HG03354 (cell line): ENCODE results near the gene ZNRD2.
"Not testable (repeated sequence)": the region's sequence is repeated elsewhere in the genome, so short reads cannot be mapped to it uniquely, and the experiment has no call there.

ENCODE experiments used
- ATAC-seq: cut with Tn5 transposase; IDR thresholded peaks from one replicate; pipeline ENCODE4 v1.9.1; 2021; ENCODE audit warnings: mild to moderate bottlenecking; ENCODE audit not compliant: unreplicated experiment, poor library complexity, severe bottlenecking

ZNRD2 gene, protein sequence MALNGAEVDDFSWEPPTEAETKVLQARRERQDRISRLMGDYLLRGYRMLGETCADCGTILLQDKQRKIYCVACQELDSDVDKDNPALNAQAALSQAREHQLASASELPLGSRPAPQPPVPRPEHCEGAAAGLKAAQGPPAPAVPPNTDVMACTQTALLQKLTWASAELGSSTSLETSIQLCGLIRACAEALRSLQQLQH

DNA sequence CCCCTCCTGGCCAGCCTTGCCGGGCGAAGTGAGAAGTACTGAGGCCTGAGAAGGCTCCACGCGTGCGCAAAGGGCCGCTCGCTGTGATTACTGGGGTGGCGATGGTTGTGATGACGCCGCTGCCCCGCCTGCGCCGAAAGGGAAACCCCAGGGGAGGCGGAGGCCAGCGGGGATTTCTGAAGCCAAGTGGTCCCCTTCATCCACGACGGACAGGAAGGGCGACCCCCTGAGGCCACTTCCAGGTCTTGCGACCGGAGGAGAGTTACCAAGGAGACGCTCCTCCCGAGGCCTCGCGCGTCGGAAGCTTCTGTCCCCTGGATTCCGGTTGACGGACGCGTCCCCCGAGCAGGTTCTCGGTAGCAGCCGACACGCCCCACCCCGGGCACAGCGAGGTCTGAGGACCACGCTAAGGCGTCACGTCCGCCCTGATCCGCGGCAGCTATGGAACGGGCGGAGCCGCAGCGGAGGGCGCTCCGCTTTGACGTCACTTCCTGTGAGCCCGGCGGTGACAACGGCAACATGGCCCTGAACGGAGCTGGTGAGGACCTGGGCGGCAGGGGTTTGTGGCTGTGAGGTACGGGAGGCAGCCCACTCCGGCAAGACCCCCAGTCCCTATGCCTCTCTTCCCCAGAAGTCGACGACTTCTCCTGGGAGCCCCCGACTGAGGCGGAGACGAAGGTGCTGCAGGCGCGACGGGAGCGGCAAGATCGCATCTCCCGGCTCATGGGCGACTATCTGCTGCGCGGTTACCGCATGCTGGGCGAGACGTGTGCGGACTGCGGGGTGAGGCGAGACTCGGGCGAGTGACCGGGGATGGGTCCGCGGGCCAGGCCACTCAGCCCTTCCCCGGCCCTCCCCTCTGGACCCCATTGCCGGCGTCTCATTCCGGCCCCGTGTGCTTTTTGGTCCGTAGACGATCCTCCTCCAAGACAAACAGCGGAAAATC, at the start of gene ZNRD2:
Gene ZNRD2 (plus strand): TSS at position 505 of the 946 bp plus-strand sequence. CDS start 15 bp downstream, at position 520.
- ATAC-seq: peak; percentile 69

- ATAC-seq: not testable (repeated sequence)
Measured at GRCh38 chr11:65521777-65522521, 48.3 kb upstream of the ZNRD2 start.

DNA sequence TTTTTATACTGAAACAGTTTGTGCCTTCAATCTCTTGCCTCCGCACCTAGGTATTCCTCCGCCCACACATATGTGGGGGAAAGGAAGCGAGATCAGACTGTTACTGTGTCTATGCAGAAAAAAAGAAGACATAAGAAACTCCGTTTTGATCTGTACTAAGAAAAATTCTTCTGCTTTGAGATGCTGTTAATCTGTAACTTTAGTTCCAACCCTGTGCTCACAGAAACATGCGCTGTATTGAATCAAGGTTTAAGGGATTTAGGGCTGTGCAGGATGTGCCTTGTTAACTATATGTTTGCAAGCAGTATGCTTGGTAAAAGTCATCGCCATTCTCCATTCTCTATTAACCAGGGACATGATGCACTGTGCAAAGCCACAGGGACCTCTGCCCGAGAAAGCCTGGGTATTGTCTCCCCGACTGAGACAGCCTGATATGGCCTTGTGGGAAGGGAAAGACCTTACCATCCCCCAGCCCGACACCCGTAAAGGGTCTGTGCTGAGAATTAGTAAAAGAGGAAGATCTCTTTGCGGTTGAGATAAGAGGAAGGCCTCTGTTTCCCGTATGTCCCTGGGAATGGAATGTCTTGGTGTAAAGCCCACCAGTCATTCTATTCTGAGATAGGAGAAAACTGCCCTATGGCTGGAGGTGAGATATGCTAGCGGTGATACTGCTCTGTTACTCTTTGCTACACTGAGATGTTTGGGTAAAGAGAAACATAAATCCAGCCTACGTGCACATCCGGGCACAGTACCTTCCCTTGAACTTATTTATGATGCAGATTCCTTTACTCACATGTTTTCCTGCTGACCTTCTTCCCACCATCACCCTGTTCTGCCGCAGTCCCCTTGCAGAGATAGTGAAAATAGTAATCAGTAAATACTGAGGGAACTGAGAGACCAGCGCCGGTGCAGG, 47.3 kb upstream of the ZNRD2 start:
- ATAC-seq: not testable (repeated sequence)

- ATAC-seq: not testable (repeated sequence)
Measured at GRCh38 chr11:65523631-65523968, 46.7 kb upstream of the ZNRD2 start.

DNA sequence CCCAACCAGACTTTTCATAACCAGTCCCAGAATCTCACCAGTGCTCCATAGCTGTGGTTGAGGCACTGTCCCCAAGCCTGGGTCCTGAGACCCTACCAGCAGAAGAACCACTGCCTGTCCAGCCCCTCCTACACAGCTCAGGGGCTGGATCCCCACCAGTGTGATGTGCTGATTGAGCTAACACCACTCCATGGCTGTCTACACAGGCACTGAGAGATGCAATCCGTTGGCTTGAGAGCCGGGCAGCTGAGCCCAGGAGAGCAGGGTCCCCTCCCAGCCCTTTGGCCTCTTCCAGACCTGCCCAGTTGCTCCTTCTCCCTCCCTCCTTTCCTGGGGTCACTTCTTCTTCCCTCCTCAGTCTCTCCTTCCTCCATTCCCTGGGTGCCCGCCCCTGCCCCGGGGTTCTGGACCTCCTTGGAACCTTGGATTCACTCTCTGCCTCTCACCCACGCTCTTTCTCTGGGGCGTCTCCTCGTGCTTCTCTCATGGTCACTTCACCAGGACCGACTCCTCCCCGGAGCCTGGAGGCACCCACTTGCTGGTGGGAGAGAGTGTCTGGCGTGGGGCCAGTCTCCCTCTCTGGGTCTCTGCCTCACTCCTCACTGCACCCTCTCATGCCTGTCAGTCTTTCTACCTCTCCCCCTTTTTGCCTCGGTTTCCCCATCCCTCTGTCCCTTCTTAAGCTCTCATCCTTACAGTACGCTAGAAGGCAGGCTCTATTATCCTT, 46.1 kb upstream of the ZNRD2 start:
- ATAC-seq: peak; percentile 11

- peak; percentile 67 for ATAC-seq
Measured at GRCh38 chr11:65524741-65525545, 45.3 kb upstream of the ZNRD2 start, which contains the start of gene SCYL1. SCYL1 (plus strand) TSS chr11:65525083; CDS start chr11:65525154, 71 bp downstream.

DNA sequence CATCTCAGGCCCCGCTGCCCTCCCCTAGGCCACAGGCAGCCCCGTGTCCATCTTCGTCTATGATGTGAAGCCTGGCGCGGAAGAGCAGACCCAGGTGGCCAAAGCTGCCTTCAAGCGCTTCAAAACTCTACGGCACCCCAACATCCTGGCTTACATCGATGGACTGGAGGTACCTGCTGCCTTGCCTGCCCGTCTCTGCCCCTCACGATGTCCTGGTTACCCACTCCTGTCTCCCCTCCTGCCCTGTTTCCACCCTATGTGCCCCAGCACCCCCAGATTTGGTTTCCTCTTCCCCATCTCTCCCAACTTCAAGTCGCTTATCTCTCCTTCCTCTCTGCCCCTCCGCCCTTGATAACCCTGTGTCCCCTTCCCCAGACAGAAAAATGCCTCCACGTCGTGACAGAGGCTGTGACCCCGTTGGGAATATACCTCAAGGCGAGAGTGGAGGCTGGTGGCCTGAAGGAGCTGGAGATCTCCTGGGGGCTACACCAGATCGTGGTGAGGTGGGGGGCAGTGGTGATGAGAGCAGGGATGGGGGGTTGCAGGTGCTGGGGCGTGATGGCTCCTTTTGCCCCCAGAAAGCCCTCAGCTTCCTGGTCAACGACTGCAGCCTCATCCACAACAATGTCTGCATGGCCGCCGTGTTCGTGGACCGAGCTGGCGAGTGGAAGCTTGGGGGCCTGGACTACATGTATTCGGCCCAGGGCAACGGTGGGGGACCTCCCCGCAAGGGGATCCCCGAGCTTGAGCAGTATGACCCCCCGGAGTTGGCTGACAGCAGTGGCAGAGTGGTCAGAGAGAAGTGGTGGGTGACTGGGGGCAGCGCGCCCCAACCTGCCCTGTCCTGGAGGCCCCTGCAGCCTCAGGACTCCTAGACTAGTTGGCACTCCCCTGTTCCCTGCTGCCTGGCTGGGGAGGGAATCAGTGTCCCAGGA, 44.5 kb upstream of the ZNRD2 start:
- no peak for ATAC-seq

DNA sequence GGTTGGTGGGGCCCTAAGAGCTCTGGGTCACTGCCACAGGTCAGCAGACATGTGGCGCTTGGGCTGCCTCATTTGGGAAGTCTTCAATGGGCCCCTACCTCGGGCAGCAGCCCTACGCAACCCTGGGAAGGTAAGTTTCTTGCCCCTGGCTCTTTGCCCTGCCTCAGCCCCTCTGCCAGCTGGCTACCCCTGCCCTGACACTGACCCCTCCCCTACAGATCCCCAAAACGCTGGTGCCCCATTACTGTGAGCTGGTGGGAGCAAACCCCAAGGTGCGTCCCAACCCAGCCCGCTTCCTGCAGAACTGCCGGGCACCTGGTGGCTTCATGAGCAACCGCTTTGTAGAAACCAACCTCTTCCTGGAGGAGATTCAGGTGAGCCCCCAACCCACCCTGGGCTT, 43.5 kb upstream of the ZNRD2 start:
- ATAC-seq: no peak

- no peak for ATAC-seq
Measured at GRCh38 chr11:65528819-65529350, 41.4 kb upstream of the ZNRD2 start.

DNA sequence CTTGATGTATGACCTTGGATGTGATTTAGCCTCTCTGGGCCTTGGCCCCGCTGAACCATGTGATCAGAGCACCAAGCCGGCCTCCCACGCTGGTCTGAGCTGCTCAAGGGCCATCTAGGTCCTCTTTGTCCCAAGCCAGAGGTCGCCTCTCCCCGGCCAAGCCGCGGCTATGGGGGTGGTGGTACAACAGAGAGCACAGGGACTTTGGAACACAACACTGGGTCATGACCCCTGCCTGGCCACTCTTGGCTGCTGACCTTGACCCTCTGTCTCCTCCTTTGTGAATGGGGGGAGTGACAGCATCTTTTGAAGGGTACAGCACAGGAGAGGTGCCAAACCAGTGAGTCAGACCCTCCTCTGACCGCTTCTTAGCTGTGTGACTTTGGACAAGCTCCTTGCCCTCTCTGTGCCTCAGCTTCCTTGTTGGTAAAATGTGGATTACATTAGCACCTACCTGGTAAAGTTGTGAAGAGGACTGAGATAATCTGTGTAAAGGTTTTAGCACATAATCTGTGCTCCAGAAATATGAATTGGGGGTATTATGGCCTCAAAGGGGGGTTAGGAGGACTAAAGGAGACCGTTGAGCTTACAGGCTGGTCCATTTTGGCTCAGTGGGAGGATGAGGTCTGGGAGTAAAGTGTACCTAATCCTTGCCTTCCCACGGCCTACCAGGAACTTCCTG, 40.7 kb upstream of the ZNRD2 start:
- ATAC-seq: no peak

DNA sequence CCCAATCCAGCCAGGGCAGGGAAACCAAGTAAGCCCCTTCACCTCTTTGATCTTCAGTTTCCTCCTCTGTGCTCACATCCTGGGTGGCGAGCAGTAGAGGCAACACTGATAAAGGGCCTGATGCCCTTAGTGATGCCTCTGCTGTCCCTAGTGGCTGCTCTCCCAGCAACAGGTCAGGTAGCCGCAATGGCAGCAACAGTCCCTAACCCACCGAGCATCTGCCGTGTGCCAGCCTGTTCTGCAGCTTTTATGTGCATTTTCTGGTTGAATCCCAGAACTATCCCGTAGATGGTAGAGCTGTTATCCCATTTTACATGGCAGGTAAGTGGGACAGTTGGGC, 40.1 kb upstream of the ZNRD2 start:
- ATAC-seq: no peak

- no peak for ATAC-seq
Measured at GRCh38 chr11:65532388-65533064, 37.8 kb upstream of the ZNRD2 start.

DNA sequence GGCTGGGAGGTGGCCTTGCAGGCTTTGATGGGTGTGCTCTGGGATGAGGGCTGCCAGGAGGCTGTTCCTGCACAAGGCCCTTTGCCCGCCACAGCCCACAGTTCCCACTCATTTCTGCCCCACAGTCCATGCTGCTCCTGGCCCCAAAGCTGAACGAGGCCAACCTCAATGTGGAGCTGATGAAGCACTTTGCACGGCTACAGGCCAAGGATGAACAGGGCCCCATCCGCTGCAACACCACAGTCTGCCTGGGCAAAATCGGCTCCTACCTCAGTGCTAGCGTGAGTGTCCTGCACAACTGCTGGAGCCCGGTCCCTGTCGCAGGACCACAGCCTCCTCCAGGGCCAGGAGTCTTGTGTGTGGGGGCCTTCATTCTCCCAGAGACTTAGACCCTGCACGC, 35.2 kb upstream of the ZNRD2 start:
- ATAC-seq: no peak

DNA sequence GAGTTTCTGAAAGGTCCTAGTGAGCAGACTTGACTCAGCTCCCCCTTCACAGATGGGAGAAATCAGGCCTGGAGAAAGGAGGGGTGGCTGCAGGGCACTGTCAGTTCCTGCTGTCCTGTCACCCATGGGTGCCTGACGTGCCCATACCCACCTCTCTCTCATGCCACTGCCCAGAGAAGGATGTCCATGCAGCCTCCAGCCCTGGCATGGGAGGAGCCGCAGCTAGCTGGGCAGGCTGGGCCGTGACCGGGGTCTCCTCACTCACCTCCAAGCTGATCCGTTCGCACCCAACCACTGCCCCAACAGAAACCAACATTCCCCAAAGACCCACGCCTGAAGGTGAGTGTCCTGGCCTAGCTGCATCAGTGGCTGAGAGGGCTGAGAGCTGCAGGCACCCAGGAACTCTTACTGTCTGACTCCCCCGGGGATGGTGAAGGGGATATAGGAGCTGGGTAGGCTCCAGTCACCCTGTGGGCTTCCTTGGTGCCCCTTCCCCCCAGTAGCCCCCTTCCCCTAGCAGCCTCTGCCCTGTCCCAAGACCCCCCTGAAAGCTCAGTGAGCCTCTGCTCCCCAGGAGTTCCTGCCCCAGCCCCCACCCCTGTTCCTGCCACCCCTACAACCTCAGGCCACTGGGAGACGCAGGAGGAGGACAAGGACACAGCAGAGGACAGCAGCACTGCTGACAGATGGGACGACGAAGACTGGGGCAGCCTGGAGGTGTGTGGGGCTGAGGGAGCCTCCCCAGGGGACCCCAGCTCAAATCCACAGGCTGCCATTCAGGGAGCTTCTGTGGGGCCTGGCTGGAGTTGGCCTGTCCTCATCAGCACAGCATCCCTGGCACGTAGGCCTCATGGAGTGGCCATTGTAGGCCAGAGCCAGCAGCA, 33.6 kb upstream of the ZNRD2 start:
- ATAC-seq: no peak

GRCh38 chr11:65537296-65537597, 33.0 kb upstream of the ZNRD2 start:
- no peak for ATAC-seq
